HG03571 (cell line): ENCODE data around the gene RXFP3.
"Not testable (repeated sequence)": the region's sequence is repeated elsewhere in the genome, so short reads cannot be mapped to it uniquely, and the experiment has no call there.

Source experiments
- ATAC-seq: cut with Tn5 transposase; IDR thresholded peaks from one replicate; pipeline ENCODE4 v1.9.1; 2021; ENCODE audit not compliant: unreplicated experiment

Gene RXFP3

DNA sequence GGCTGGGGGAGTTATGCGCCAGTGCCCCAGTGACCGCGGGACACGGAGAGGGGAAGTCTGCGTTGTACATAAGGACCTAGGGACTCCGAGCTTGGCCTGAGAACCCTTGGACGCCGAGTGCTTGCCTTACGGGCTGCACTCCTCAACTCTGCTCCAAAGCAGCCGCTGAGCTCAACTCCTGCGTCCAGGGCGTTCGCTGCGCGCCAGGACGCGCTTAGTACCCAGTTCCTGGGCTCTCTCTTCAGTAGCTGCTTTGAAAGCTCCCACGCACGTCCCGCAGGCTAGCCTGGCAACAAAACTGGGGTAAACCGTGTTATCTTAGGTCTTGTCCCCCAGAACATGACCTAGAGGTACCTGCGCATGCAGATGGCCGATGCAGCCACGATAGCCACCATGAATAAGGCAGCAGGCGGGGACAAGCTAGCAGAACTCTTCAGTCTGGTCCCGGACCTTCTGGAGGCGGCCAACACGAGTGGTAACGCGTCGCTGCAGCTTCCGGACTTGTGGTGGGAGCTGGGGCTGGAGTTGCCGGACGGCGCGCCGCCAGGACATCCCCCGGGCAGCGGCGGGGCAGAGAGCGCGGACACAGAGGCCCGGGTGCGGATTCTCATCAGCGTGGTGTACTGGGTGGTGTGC lies at the start of gene RXFP3:
TSS of gene RXFP3 (plus strand) at position 6 of the 636 bp plus-strand sequence. CDS start at position 361, 355 bp downstream.
- ATAC-seq = no peak

DNA sequence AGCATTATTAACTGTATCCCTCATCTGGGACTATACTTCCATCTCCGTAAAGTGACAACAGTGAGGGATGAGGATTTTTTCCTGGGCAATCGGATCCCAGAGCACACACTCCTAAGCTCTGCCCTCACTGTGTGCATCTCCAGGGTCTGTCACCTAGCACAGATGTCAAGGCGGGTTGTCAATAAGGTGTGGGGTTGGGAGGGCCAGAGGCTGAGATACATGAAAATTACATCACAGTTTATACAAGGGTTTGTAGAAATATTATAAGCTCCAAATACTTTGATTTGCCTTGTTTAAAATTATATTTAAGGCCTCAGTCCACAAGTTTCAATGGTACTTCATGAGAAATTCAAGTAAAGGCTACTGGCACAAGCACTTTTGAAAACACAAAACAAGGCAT lies 48.9 kb upstream of the RXFP3 start:
- ATAC-seq = no peak

GRCh38 chr5:33888587-33888986 lies 47.6 kb upstream of the RXFP3 start:
- ATAC-seq = no peak

- ATAC-seq = no peak
Measured at GRCh38 chr5:33890131-33891032, 45.8 kb upstream of the RXFP3 start.

GRCh38 chr5:33891446-33891787 lies 44.8 kb upstream of the RXFP3 start:
- peak; percentile 3 for ATAC-seq

DNA sequence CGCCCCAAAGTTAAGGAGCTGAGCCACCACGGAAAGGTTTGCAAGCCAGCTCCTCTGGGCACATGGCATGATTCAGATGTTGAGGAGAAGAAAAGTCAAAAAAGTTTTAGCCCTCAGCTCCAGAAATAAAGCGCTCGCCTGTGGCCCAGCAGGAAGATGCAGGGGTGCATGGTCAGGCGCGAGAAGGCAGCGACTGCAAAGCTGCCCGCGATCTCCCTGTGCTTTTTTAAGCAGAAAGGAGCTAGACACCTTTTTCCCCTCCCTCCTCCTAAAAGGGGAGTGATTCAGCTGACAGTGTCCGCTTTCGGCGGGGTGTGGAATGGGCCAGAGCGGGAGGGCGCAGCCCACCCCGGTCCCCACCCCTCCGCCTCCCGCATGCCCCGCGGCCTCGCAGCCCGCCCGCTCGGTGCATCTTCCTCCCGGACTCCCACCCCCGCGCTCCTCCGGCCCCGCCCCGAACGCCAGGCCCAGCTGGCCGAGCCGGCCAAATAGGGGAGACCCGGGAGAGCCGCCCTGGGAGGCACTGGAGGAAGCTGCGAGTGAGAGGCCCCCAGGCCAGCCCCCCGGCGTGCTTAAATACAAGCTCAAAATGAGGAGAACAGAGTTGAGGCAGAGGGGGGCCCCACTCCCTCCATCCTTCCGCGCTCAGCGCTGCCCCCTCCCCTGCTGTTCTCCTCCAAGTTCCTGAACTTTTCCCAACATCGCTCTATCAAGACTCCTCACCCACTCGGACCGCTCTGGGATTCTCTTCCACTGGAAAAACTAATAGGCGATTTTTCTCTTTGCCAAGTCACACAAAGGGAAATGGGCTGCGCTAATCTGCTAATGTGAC lies 44.2 kb upstream of the RXFP3 start, which contains the start of gene ADAMTS12:
TSS of gene ADAMTS12 (minus strand) at position 203 of the 832 bp plus-strand sequence. CDS start at position 69, 134 bp downstream.
- ATAC-seq = peak; percentile 46

DNA sequence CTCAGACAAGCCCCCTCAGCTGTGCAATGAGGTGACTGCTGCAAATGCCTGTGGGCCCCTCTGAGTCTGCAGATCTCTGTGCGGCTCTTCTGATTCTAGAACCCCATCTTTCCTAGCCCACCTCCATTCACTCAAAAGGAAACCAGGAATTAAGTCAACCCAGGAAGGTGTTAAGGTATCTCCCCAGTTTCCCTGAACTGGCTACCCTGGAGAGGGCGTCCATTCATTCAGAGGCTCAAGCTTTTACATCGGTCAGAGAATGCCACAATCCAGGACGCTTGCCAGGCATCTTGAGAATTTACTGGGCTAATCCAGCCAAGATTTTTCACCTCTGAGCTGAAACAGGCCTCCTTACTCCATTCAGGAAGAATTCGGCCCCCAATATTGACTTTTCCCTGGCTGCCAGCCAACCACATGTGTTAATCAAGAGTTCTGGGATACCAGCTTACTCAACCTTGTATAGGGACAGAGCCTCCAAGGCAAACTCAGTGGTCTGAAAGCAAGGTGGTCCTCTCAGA lies 43.5 kb upstream of the RXFP3 start:
- ATAC-seq = no peak

DNA sequence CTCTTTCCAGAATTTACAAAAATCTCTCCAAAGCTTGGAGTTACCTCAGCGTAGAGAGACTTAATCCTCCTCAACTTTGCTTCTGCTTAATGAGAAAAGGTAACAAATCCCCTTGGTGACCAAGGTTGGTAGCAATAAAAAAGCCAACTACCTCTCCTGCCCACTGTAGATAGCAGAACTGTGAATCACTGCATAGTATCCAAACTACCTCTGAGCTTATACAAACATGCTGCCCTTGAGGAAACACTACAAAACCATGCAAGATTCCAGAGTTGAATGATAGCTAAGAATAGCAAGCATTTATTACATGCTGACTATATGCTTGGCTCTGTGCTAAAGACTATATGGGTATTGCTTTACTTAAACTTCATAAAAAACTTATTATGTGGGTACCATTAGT lies 41.6 kb upstream of the RXFP3 start:
- no peak for ATAC-seq

GRCh38 chr5:33901156-33901555 lies 35.0 kb upstream of the RXFP3 start:
- no peak for ATAC-seq

DNA sequence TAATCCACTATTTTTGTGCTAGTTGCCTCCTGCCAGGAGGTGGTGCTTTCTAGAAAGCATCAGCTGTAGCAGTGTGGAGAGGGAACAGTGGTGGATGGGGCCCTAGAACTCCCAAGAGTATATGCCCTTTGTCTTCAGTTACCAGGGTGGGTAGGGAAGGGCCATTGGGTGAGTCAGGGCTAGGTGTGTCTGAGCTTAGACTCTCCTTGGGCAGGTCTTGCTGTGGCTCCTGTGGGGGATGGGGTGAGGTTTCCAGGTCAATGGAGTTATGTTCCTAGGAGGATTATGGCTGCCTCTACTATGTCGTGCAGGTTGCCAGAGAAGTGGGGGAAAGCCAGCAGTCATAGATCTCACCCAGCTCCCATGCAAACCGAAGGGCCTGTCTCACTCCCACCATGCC lies 33.1 kb upstream of the RXFP3 start:
- no peak for ATAC-seq

DNA sequence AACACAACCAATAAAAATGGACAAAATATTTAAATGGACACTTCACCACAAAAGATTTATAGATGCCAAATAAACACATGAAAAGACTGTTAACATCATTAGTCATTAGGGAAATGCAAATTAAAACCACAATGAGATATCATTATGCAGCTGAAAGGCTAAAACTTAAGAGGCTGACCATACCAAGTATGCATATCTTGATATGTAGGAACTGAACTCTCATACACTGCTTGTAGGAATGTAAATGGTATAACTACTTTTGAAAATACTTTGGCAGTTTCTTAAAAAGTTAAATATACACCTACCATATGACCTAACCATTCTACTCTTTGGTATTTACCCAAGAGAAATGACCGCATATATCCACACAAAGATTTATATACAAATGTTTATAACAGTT lies 30.8 kb upstream of the RXFP3 start:
- ATAC-seq = no peak

- not testable (repeated sequence) for ATAC-seq
Measured at GRCh38 chr5:33906248-33906647, 29.9 kb upstream of the RXFP3 start.

- not testable (repeated sequence) for ATAC-seq
Measured at GRCh38 chr5:33914844-33915243, 21.3 kb upstream of the RXFP3 start.

DNA sequence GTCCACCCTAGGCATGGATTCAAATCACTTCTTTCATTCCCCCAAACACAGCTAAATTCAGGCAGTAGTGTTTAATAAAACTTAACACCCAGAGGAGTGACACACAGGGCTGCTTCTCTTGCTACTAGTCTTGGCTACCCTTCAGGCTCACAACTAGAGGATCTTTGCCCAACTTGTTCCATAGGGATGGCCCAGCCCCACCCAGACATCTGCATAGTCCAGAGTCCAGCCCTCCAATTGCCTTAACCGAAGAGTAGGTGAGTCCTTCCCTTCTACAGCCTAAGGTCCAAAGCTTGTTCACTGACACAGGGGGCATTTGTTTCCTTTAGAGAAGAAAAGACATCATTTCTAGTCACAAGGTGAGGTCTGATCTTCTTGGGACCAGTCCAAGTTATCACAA lies 15.2 kb upstream of the RXFP3 start:
- ATAC-seq = no peak

DNA sequence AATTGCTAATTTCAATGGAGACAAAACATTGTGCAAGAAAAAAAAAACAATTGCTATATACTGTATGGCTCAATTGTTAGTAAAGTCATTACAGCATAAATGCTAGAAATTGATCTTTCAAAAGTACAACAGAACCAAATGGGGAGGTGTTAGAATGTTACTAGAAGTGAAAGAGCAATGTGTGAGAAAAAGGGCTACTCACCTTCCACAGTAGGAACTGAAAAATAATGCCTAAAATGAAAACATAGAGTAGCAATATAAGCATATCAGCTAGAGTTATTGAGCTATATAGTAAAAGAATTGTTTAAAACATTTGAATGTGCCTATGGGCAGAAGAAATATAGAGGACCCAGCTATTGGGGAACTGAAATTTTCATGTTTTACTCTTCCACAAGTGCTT lies 10.9 kb upstream of the RXFP3 start:
- ATAC-seq = no peak

DNA sequence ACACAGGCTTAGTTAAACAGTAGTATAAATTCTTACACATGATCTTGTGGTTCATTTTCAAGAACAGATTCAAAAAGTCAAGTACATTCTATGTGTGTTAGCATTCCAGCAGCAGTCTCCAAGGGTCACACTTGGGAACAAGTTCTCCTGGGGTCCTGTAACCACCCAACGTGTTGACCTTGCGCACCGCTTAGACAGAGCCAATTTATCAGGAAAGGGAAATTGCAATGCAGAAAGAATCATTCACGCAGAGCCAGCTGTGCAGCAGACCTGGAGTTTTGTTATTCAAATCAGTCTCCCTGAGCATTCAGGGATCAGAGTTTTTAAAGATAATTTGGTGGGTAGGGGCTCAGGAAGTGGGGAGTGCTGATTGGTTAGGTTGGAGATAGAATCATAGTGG lies 8.5 kb upstream of the RXFP3 start:
- no peak for ATAC-seq

- ATAC-seq = no peak
Measured at GRCh38 chr5:33928283-33928682, 7.9 kb upstream of the RXFP3 start.

DNA sequence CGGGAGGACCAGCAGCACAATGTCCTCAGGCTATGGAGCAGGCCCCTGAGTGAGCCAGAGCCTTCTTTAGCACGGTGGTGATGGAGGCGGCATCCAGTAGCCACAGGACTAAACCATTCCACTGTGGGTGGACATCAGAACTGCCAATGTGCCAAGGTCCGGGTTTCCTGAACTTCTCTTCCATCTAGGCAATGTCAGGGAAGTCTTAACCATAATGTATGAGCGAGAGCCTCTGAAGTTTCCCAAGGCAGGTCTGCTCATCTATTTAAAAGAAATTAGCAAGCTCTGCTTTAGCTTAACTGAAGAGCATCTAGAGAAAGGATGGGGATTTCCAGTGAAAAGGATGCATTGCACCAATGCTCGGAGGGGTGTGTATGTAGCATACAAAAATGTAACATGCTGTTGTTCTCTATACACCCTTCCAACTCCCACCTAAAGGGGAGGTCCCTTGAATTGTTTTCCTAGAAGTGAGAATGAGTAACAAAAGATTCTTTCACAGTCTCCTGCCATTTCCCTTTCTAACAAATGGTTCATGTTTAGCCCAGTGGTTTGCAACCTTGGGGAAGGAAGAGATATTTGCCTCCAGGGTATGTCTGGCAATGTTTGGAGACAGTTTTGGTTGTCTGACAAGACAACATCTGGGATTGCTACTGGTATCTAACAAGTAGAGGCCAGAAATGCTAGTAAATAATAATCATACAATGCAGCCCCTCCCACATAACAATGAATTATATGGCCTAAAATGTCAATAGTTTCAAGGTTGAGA lies 6.1 kb upstream of the RXFP3 start:
- ATAC-seq = no peak

- no peak for ATAC-seq
Measured at GRCh38 chr5:33931136-33931535, 5.0 kb upstream of the RXFP3 start.

- peak; percentile 77 for ATAC-seq
Measured at GRCh38 chr5:33933723-33934169, 2.4 kb upstream of the RXFP3 start.
